A673 (cell line): ENCODE results near the gene FECH. TPM values are rescaled to one million over a fixed set of nuclear protein-coding genes. Genes with fewer than 3 reads are reported as not detected.

Experiments
- BruUV-seq: library from RNA; stranded (reverse); fragments of 400-500 nt; replicated peaks from 2 replicates; lab custom pipeline; 2021; lab: Mats Ljungman, UMichigan
- CTCF ChIA-PET: fragments of 300-600 bp; sonication (Branson Sonifier 250); formaldehyde crosslinking; loops from one replicate; lab custom pipeline; 2022; ENCODE audit warnings: antibody characterized with exemption; lab: Charles Lee
- POLR2A ChIA-PET: fragments of 300-600 bp; sonication (Branson Sonifier 250); formaldehyde crosslinking; loops from one replicate; lab custom pipeline; 2022; ENCODE audit warnings: antibody characterized with exemption; ENCODE audit not compliant: low non-redundant PET; lab: Charles Lee
- DNase-seq: peaks from one replicate; pipeline ENCODE4 v3.0.0-alpha.2; 2015; ENCODE audit warnings: low spot score
- H3K27ac ChIP-seq: fragments of 200-600 bp; sonication (generic); 2 replicates; pipeline ENCODE4 v1.5.1; 2016; ENCODE audit warnings: mixed run types, low read depth, mild to moderate bottlenecking, mixed read lengths, antibody characterized with exemption, low read length; ENCODE audit not compliant: poor library complexity, severe bottlenecking
- H3K27me3 ChIP-seq: fragments of 200-600 bp; sonication (generic); replicated peaks from 2 replicates; pipeline ENCODE4 v1.6.1; 2017; ENCODE audit warnings: mixed run types, low read depth, mild to moderate bottlenecking, mixed read lengths, antibody characterized with exemption, low read length; ENCODE audit not compliant: insufficient read depth, poor library complexity
- H3K36me3 ChIP-seq: fragments of 200-600 bp; sonication (generic); 2 replicates; pipeline ENCODE4 v1.6.1; 2016; ENCODE audit warnings: mixed run types, mild to moderate bottlenecking, mixed read lengths, antibody characterized with exemption, low read length; ENCODE audit not compliant: insufficient read depth, poor library complexity, severe bottlenecking
- H3K4me1 ChIP-seq: fragments of 200-600 bp; sonication (generic); 2 replicates; pipeline ENCODE4 v1.6.1; 2017; ENCODE audit warnings: mixed run types, mild to moderate bottlenecking, mixed read lengths, antibody characterized with exemption, low read length; ENCODE audit not compliant: insufficient read depth, poor library complexity, severe bottlenecking
- H3K4me3 ChIP-seq: fragments of 200-600 bp; sonication (generic); 2 replicates; pipeline ENCODE4 v1.5.1; 2016; ENCODE audit warnings: low read depth, mixed run types, mild to moderate bottlenecking, mixed read lengths, low read length; ENCODE audit not compliant: poor library complexity, severe bottlenecking
- H3K9me3 ChIP-seq: fragments of 200-600 bp; sonication (generic); 2 replicates; pipeline ENCODE4 v1.6.1; 2016; ENCODE audit warnings: mixed run types, low read depth, mild to moderate bottlenecking, mixed read lengths, antibody characterized with exemption, low read length; ENCODE audit not compliant: poor library complexity, severe bottlenecking
- CTCF ChIP-seq: fragments of 300-800, 200-600 bp; sonication (generic); conservative IDR thresholded peaks from 2 replicates; pipeline ENCODE4 v1.5.1; 2017; ENCODE audit warnings: low read depth, mild to moderate bottlenecking, antibody characterized with exemption, low read length, moderate library complexity, mixed read lengths
- EZH2 ChIP-seq: fragments of 200-600 bp; sonication (generic); IDR thresholded peaks from 2 replicates; pipeline ENCODE4 v1.6.1; 2017; ENCODE audit warnings: borderline replicate concordance, low read depth, mild to moderate bottlenecking, mixed read lengths, antibody characterized with exemption, low read length; ENCODE audit not compliant: poor library complexity, severe bottlenecking
- intact Hi-C: fragments of 100-400 bp; cut with micrococcal nuclease; formaldehyde crosslinking; loops from one replicate; pipeline ENCODE4 v1.10.0; 2022; ENCODE audit not compliant: unreplicated experiment
- total RNA-seq: library from RNA; stranded (reverse); gene quantifications from 2 replicates; pipeline ENCODE4 v1.2.3, GENCODE V29; 2021

Gene FECH
- total RNA-seq, 1 experiment from 2014 or later = 65.4 TPM

DNA sequence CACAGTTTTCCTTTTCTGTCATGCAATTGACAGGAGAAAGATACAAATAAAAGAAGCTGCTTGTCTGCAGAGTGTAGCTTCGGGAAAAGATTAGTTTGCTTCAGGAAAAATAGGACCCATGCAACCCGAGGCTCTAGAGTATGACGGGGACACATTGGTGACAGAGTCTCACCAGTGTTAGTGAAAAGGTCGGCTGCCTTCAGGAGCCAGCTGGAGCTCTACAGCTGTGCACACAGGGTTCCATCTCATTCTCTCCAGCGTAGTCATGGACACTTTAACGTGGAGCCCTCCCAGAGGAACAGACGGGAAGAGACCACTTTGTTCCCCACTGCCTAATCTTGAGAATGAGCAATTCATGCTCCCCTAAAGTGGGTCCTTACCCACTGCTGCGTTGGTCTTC, 42.9 kb downstream of the FECH start:
- no TSS peak for BruUV-seq
- intact Hi-C loops = no loop called here
- H3K36me3 ChIP-seq = no peaks in the 10 kb centered on the region
- ChIA-PET CTCF (no interaction called here), POLR2A (no interaction called here)
- no peaks in the 10 kb centered on the region for H3K4me1 ChIP-seq
- no peak for DNase-seq
- H3K27ac ChIP-seq = no peak overlapping the region
- TF ChIP-seq CTCF = no peak
- H3K9me3 ChIP-seq = no peaks in the 10 kb centered on the region
- H3K4me3 ChIP-seq = no peak overlapping the region
- no peaks in the 10 kb centered on the region for H3K27me3 ChIP-seq

GRCh38 chr18:57542812-57543427, 43.6 kb downstream of the FECH start:
- intact Hi-C loops = no loop called here
- TF ChIP-seq CTCF (no peak), EZH2 (no peak)
- ChIA-PET POLR2A (no interaction called here), CTCF (no interaction called here)
- Histone ChIP-seq H3K9me3 (no peaks in the 10 kb centered on the region), H3K27ac (peak overlapping the region; percentile 8), H3K4me3 (no peak overlapping the region), H3K4me1 (no peaks in the 10 kb centered on the region), H3K36me3 (no peaks in the 10 kb centered on the region), H3K27me3 (no peaks in the 10 kb centered on the region)
- BruUV-seq = no TSS peak
- peak; percentile 62 for DNase-seq

GRCh38 chr18:57542126-57542525, 44.4 kb downstream of the FECH start:
- TF ChIP-seq CTCF = no peak
- TF ChIP-seq EZH2 = no peak
- POLR2A ChIA-PET = no interaction called here
- Histone ChIP-seq H3K9me3 (no peaks in the 10 kb centered on the region), H3K27ac (no peak overlapping the region), H3K36me3 (no peaks in the 10 kb centered on the region), H3K4me1 (no peaks in the 10 kb centered on the region), H3K27me3 (no peaks in the 10 kb centered on the region), H3K4me3 (no peak overlapping the region)
- DNase-seq = no peak
- BruUV-seq = no TSS peak
- CTCF ChIA-PET = no interaction called here
- intact Hi-C loops = no loop called here
